A673 (cell line): Measurements from ENCODE around the gene ID3. TPM values are rescaled to one million over a fixed set of nuclear protein-coding genes. Genes with fewer than 3 reads are reported as not detected.

ENCODE experiments used
- BruUV-seq: library from RNA; stranded (reverse); fragments of 400-500 nt; replicated peaks from 2 replicates; lab custom pipeline; 2021; lab: Mats Ljungman, UMichigan
- CTCF ChIA-PET: fragments of 300-600 bp; sonication (Branson Sonifier 250); formaldehyde crosslinking; loops from one replicate; lab custom pipeline; 2022; ENCODE audit warnings: antibody characterized with exemption; lab: Charles Lee
- POLR2A ChIA-PET: fragments of 300-600 bp; sonication (Branson Sonifier 250); formaldehyde crosslinking; loops from one replicate; lab custom pipeline; 2022; ENCODE audit warnings: antibody characterized with exemption; ENCODE audit not compliant: low non-redundant PET; lab: Charles Lee
- DNase-seq: peaks from one replicate; pipeline ENCODE4 v3.0.0-alpha.2; 2015; ENCODE audit warnings: low spot score
- H3K27ac ChIP-seq: fragments of 200-600 bp; sonication (generic); 2 replicates; pipeline ENCODE4 v1.5.1; 2016; ENCODE audit warnings: mixed run types, low read depth, mild to moderate bottlenecking, mixed read lengths, antibody characterized with exemption, low read length; ENCODE audit not compliant: poor library complexity, severe bottlenecking
- H3K27me3 ChIP-seq: fragments of 200-600 bp; sonication (generic); replicated peaks from 2 replicates; pipeline ENCODE4 v1.6.1; 2017; ENCODE audit warnings: mixed run types, low read depth, mild to moderate bottlenecking, mixed read lengths, antibody characterized with exemption, low read length; ENCODE audit not compliant: insufficient read depth, poor library complexity
- H3K36me3 ChIP-seq: fragments of 200-600 bp; sonication (generic); 2 replicates; pipeline ENCODE4 v1.6.1; 2016; ENCODE audit warnings: mixed run types, mild to moderate bottlenecking, mixed read lengths, antibody characterized with exemption, low read length; ENCODE audit not compliant: insufficient read depth, poor library complexity, severe bottlenecking
- H3K4me1 ChIP-seq: fragments of 200-600 bp; sonication (generic); 2 replicates; pipeline ENCODE4 v1.6.1; 2017; ENCODE audit warnings: mixed run types, mild to moderate bottlenecking, mixed read lengths, antibody characterized with exemption, low read length; ENCODE audit not compliant: insufficient read depth, poor library complexity, severe bottlenecking
- H3K4me3 ChIP-seq: fragments of 200-600 bp; sonication (generic); 2 replicates; pipeline ENCODE4 v1.5.1; 2016; ENCODE audit warnings: low read depth, mixed run types, mild to moderate bottlenecking, mixed read lengths, low read length; ENCODE audit not compliant: poor library complexity, severe bottlenecking
- H3K9me3 ChIP-seq: fragments of 200-600 bp; sonication (generic); 2 replicates; pipeline ENCODE4 v1.6.1; 2016; ENCODE audit warnings: mixed run types, low read depth, mild to moderate bottlenecking, mixed read lengths, antibody characterized with exemption, low read length; ENCODE audit not compliant: poor library complexity, severe bottlenecking
- EZH2 ChIP-seq: fragments of 200-600 bp; sonication (generic); IDR thresholded peaks from 2 replicates; pipeline ENCODE4 v1.6.1; 2017; ENCODE audit warnings: borderline replicate concordance, low read depth, mild to moderate bottlenecking, mixed read lengths, antibody characterized with exemption, low read length; ENCODE audit not compliant: poor library complexity, severe bottlenecking
- intact Hi-C: fragments of 100-400 bp; cut with micrococcal nuclease; formaldehyde crosslinking; loops from one replicate; pipeline ENCODE4 v1.10.0; 2022; ENCODE audit not compliant: unreplicated experiment
- total RNA-seq: library from RNA; stranded (reverse); gene quantifications from 2 replicates; pipeline ENCODE4 v1.2.3, GENCODE V29; 2021
- TF ChIP-seq, protein P1 (sequence below): fragments of 300-800, 200-600 bp; sonication (generic); conservative IDR thresholded peaks from 2 replicates; pipeline ENCODE4 v1.5.1; 2017; ENCODE audit warnings: low read depth, mild to moderate bottlenecking, antibody characterized with exemption, low read length, moderate library complexity, mixed read lengths

Gene ID3
- total RNA-seq, 1 experiment from 2014 or later, result 140 TPM

DNA sequence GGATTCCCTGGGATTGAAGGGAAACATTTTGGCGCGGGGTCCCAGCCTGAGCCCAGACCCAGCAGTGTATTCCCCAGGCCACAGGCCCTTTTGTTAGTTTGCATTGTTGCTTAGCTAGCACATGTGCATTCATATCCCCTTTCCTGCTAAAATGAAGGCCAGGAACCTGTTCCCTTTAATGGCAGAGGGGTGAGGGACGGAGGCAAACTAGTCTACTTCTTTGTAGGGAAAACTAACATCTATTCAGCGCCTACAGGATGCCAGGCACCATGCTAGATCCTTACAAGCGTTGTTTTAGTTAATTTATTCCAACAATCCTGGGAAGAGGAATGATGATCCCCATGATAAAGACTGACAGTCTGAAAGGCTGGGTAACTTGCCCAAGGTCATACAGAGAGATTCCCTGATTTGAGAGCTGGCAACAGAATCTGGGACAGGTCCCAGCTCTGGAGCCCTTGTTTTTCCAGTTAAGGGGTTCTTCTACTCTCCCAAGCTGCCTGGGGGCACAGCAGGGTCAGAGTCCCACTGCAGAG, 27.7 kb downstream of the ID3 start:
- CTCF ChIA-PET, result interaction anchor here (0.6 kb wide), 1 partner anchor 55 kb away, joined by 8 read pairs; no protein-coding TSS in a partner anchor
- intact Hi-C loops, result loop anchor here (10.0 kb wide), 1 partner anchor 437 kb away; no protein-coding TSS in a partner anchor

DNA sequence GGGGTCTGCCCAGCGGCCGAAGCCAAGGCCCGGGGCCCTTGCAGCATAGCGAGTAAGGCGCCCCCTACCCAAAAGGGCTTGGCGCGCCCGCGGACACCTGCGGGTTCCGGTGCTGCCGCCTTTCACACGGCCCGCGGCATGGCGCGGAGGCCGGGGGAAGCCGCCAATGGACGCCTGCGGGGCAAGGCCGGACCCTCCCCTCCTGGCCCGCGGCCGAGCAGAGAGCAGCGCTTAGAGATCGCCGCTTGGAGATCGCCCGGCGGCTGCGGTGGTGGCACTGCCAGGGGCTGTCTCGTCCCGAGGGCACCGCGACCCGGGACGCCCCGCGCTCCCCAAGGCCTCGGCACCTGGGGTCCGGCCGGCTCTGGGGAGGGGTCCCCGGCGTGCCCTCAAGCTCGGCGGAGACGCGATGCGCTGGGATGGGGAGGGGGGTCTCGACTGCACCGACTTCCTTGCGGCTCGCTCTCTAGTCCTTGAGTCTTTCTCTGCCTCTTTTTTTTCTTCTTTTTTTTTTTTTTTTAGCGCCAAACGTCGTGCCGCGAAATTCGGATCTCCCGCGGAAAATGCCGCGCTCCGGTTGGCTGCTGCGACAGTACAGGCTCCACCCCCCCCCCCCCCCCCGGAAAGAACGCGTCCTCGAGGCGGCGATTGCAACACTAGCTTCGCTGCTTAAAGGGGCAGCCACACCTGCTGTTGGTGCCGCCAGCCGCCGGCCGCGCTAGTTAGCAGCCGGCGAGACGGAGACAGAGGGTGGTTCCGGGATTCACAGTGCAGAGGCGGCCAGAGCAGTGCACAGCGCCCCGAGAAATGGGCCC, 28.3 kb downstream of the ID3 start, which contains the start of gene E2F2:
TSS of gene E2F2 (minus strand) at position 487 of the 815 bp plus-strand sequence. CDS start at position 47, 440 bp downstream.
- TF ChIP-seq, protein P1, sequence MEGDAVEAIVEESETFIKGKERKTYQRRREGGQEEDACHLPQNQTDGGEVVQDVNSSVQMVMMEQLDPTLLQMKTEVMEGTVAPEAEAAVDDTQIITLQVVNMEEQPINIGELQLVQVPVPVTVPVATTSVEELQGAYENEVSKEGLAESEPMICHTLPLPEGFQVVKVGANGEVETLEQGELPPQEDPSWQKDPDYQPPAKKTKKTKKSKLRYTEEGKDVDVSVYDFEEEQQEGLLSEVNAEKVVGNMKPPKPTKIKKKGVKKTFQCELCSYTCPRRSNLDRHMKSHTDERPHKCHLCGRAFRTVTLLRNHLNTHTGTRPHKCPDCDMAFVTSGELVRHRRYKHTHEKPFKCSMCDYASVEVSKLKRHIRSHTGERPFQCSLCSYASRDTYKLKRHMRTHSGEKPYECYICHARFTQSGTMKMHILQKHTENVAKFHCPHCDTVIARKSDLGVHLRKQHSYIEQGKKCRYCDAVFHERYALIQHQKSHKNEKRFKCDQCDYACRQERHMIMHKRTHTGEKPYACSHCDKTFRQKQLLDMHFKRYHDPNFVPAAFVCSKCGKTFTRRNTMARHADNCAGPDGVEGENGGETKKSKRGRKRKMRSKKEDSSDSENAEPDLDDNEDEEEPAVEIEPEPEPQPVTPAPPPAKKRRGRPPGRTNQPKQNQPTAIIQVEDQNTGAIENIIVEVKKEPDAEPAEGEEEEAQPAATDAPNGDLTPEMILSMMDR, result peak; percentile 30; the same call in 1 of the 2 replicates
- no peak for TF ChIP-seq EZH2
- H3K27ac ChIP-seq, result peak within 1 kb of the TSS; percentile 93
- intact Hi-C loops, result loop anchor here (10.0 kb wide), 1 partner anchor 436 kb away; no protein-coding TSS in a partner anchor

More for the DNA sequence above, 27.7 kb downstream of the ID3 start:
- H3K36me3 ChIP-seq, result no peaks in the 10 kb centered on the region
- H3K27me3 ChIP-seq, result no peaks in the 10 kb centered on the region
- DNase-seq, result no peak
- H3K4me1 ChIP-seq, result peaks cover 24% of the 10 kb centered on the region
- POLR2A ChIA-PET, result interaction anchor here (0.6 to 0.7 kb wide), 2 partner anchors 25 to 246 kb away, joined by 6 to 8 read pairs; no protein-coding TSS in a partner anchor
- BruUV-seq, result TSS peak; percentile 91
- TF ChIP-seq, protein P1, result no peak
- no peak for TF ChIP-seq EZH2
- peak overlapping the region; percentile 84 for H3K4me3 ChIP-seq
- H3K27ac ChIP-seq, result peak overlapping the region; percentile 93
- H3K9me3 ChIP-seq, result no peaks in the 10 kb centered on the region

DNA sequence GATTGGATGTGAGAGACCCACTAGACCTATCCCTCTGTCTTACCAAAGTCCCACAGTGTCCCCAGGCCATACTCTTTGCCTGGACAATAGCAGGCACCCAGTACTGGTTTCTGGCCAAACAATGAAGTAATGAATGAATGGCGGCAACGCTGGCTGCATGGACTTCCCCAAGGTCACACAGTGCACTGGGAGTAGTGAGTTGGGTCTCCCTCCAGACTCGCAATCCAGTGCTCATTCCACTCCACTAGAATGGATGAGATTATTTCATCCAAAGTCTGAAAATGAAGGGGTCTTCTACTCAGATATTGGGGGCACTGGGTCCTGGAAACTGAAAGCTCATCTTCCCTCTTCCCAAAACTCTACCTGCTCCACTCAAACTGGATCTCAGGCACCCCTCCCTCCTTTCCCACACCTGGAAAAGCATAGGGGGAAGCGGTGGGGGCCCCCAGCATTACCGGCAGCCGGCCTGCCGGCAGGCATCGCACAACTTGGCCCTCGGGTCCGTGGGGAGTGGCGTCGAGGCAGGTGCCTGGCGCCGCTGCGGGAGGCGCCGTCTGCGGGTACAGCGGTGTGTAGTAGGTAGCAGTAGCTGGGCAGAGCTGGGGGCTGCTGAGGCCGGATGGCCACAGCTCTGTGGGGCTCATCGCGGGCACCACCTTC, 29.1 kb downstream of the ID3 start:
- BruUV-seq, result no TSS peak
- peaks cover 38% of the 10 kb centered on the region for H3K4me1 ChIP-seq
- H3K27ac ChIP-seq, result peak overlapping the region; percentile 93
- POLR2A ChIA-PET, result interaction anchor here (0.6 kb wide), 1 partner anchor 883 kb away, joined by 11 read pairs; no protein-coding TSS in a partner anchor
- no peak for TF ChIP-seq EZH2
- TF ChIP-seq, protein P1, result no peak
- no peak for DNase-seq
- intact Hi-C loops, result loop anchor here (10.0 kb wide), 1 partner anchor 435 kb away; no protein-coding TSS in a partner anchor
- no peaks in the 10 kb centered on the region for H3K27me3 ChIP-seq
- H3K4me3 ChIP-seq, result peak overlapping the region; percentile 84
- no peaks in the 10 kb centered on the region for H3K36me3 ChIP-seq
- CTCF ChIA-PET, result interaction anchor here (0.8 to 2.7 kb wide), 3 partner anchors 10 to 107 kb away, joined by 3 to 12 read pairs (median 8); no protein-coding TSS in a partner anchor
- no peaks in the 10 kb centered on the region for H3K9me3 ChIP-seq

More for the DNA sequence above, 28.3 kb downstream of the ID3 start, which contains the start of gene E2F2:
- no peaks in the 10 kb centered on the region for H3K27me3 ChIP-seq
- no TSS peak for BruUV-seq
- peak; percentile 95 for DNase-seq
- no peaks in the 10 kb centered on the region for H3K9me3 ChIP-seq
- ChIA-PET POLR2A (interaction anchor here (0.6 to 0.7 kb wide), 3 partner anchors 25 to 923 kb away, joined by 6 to 8 read pairs (median 7); no protein-coding TSS in a partner anchor), CTCF (interaction anchor here (0.6 to 1.3 kb wide), 4 partner anchors 9 to 106 kb away, joined by 3 to 8 read pairs (median 6); no protein-coding TSS in a partner anchor)
- H3K36me3 ChIP-seq, result no peaks in the 10 kb centered on the region
- H3K4me1 ChIP-seq, result peaks cover 31% of the 10 kb centered on the region
- peak within 1 kb of the TSS; percentile 84 for H3K4me3 ChIP-seq
